ENCODE results near the gene ZNF641. TPM values are rescaled to one million over a fixed set of nuclear protein-coding genes. Genes with fewer than 3 reads are reported as not detected.

The ZNF641 gene
- total and polyA plus RNA-seq, 2 of the 13 experiments (the other 11 are each of a cell fraction or from before 2014, with no cell fraction given): 4.4 to 6.6 TPM

DNA sequence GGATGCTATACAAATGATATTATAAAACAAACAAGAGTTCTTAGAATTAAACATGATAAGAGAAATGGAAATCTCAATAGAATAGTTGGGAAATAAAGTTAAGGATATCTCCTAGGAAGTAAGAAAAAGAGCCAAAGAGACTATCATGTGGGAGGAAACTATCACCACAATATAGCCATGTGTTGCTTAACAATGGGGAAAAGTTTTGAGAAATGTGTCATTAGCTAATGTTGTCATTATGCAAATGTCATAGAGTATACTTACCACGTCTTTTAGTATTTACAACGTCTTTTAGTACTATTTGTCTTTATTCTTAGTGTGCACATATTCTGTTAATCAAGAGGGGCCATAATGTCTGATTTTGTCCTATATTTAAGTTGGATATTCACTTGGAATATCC is 58.7 kb downstream of the ZNF641 start:
- Histone ChIP-seq H3K79me2 (ENCODE audit: insufficient read depth, low read length) (no peaks in the 10 kb centered on the region), H3K4me3 (replicated peaks in 1 of 3; ENCODE audit: insufficient read depth in 1 of 3, low read depth in 2 of 3, low read length in 3 of 3) (no peak overlapping the region), H3K4me1 (ENCODE audit: insufficient read depth, low read length) (no peaks in the 10 kb centered on the region), H3K36me3 (replicated peaks in 1 of 2; ENCODE audit: control insufficient read depth in 1 of 2, insufficient read depth in 2 of 2, low read length in 2 of 2) (no peaks in the 10 kb centered on the region), H3K4me2 (ENCODE audit: low read depth, low read length) (no peak overlapping the region), H3K9me3 (ENCODE audit: low read length) (no peaks in the 10 kb centered on the region), H2AFZ (ENCODE audit: low read length) (no peak overlapping the region), H3K27me3 (ENCODE audit: control insufficient read depth in 1 of 2, insufficient read depth in 2 of 2, low read length in 2 of 2) (peaks cover 0 to 5% of the 10 kb centered on the region in 2 experiments; a peak in 3 of 5 replicates), H4K20me1 (ENCODE audit: insufficient read depth, low read length) (no peaks in the 10 kb centered on the region), H3K27ac (ENCODE audit: extremely low read length, insufficient read depth, low read length) (no peak overlapping the region), H3K9ac (ENCODE audit: insufficient read depth, low read depth, low read length) (no peak overlapping the region)
- intact Hi-C loops (cut with micrococcal nuclease; ENCODE audit: unreplicated experiment): no loop called here
- ChIA-PET CTCF (ENCODE audit: low intra/inter-chr PET ratio, low total read pairs) (no interaction called here), POLR2A (no interaction called here)
- no peak for ATAC-seq
- no TSS peak for BruUV-seq (replicated peaks)
- WGBS (ENCODE audit: low lambda C conversion rate): 0% methylated on average over 2 of the region's 2 CpGs
- no peak for DNase-seq (ENCODE audit: low spot score)
- no peak for TF ChIP-seq RFX1 (IDR thresholded peaks at IDR 0.05)
- TF ChIP-seq ZNF552 (CRISPR knock-in tag; IDR thresholded peaks at IDR 0.05; ENCODE audit: borderline replicate concordance): no peak
- TF ChIP-seq ZNF644 (CRISPR knock-in tag; IDR thresholded peaks at IDR 0.05; ENCODE audit: low read depth): no peak
- no peak for TF ChIP-seq HDAC1 (CRISPR knock-in tag; IDR thresholded peaks at IDR 0.05)
- TF ChIP-seq MAZ (IDR thresholded peaks at IDR 0.05; ENCODE audit: borderline replicate concordance, low read depth, low read length): no peak
- TF ChIP-seq MAZ (CRISPR knock-in tag; IDR thresholded peaks at IDR 0.05; ENCODE audit: low read depth): no peak
- TF ChIP-seq, protein P1, sequence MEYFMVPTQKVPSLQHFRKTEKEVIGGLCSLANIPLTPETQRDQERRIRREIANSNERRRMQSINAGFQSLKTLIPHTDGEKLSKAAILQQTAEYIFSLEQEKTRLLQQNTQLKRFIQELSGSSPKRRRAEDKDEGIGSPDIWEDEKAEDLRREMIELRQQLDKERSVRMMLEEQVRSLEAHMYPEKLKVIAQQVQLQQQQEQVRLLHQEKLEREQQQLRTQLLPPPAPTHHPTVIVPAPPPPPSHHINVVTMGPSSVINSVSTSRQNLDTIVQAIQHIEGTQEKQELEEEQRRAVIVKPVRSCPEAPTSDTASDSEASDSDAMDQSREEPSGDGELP (IDR thresholded peaks at IDR 0.05; ENCODE audit: borderline replicate concordance, low read depth): no peak
- no peak for TF ChIP-seq ZNF225 (CRISPR knock-in tag; IDR thresholded peaks at IDR 0.05)
- no peak for TF ChIP-seq CC2D1A (CRISPR knock-in tag; IDR thresholded peaks at IDR 0.05)
- TF ChIP-seq, protein P2, sequence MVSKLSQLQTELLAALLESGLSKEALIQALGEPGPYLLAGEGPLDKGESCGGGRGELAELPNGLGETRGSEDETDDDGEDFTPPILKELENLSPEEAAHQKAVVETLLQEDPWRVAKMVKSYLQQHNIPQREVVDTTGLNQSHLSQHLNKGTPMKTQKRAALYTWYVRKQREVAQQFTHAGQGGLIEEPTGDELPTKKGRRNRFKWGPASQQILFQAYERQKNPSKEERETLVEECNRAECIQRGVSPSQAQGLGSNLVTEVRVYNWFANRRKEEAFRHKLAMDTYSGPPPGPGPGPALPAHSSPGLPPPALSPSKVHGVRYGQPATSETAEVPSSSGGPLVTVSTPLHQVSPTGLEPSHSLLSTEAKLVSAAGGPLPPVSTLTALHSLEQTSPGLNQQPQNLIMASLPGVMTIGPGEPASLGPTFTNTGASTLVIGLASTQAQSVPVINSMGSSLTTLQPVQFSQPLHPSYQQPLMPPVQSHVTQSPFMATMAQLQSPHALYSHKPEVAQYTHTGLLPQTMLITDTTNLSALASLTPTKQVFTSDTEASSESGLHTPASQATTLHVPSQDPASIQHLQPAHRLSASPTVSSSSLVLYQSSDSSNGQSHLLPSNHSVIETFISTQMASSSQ (IDR thresholded peaks at IDR 0.05; ENCODE audit: low read depth): no peak
- TF ChIP-seq, protein P2 (CRISPR knock-in tag; IDR thresholded peaks at IDR 0.05; ENCODE audit: borderline replicate concordance): no peak
- TF ChIP-seq, protein P3, sequence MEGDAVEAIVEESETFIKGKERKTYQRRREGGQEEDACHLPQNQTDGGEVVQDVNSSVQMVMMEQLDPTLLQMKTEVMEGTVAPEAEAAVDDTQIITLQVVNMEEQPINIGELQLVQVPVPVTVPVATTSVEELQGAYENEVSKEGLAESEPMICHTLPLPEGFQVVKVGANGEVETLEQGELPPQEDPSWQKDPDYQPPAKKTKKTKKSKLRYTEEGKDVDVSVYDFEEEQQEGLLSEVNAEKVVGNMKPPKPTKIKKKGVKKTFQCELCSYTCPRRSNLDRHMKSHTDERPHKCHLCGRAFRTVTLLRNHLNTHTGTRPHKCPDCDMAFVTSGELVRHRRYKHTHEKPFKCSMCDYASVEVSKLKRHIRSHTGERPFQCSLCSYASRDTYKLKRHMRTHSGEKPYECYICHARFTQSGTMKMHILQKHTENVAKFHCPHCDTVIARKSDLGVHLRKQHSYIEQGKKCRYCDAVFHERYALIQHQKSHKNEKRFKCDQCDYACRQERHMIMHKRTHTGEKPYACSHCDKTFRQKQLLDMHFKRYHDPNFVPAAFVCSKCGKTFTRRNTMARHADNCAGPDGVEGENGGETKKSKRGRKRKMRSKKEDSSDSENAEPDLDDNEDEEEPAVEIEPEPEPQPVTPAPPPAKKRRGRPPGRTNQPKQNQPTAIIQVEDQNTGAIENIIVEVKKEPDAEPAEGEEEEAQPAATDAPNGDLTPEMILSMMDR (CRISPR knock-in tag; IDR thresholded peaks at IDR 0.05): no peak
- no peak for TF ChIP-seq NFIB (CRISPR knock-in tag; IDR thresholded peaks at IDR 0.05; ENCODE audit: borderline replicate concordance)
- TF ChIP-seq ZEB1 (IDR thresholded peaks at IDR 0.05; ENCODE audit: insufficient replicate concordance, low read depth): no peak
- TF ChIP-seq RBM39 (IDR thresholded peaks at IDR 0.05; ENCODE audit: low read depth, low read length, poor library complexity, severe bottlenecking): no peak
- no peak for TF ChIP-seq WIZ (CRISPR knock-in tag; IDR thresholded peaks at IDR 0.05)
- no peak for TF ChIP-seq PCBP2 (optimal IDR thresholded peaks at IDR 0.05; ENCODE audit: low read depth, low read length, poor library complexity, severe bottlenecking)
- no peak for TF ChIP-seq ZNF678 (CRISPR knock-in tag; IDR thresholded peaks at IDR 0.05)
- no peak for TF ChIP-seq TAF15 (IDR thresholded peaks at IDR 0.05; ENCODE audit: low read depth, low read length, poor library complexity, severe bottlenecking)
- no peak for TF ChIP-seq HNRNPL (IDR thresholded peaks at IDR 0.05; ENCODE audit: low read depth, low read length)
- in situ Hi-C loops (cut with HindIII; ENCODE audit: extremely low pct_ligation_motif_present, low pct_unique_long_range_greater_than_20kb): no loop called here
- no peak for FAIRE-seq

Data from HepG2 (cell line).